Measurements from ENCODE around the gene AWAT2. TPM values are rescaled to one million over a fixed set of nuclear protein-coding genes. Genes with fewer than 3 reads are reported as not detected.

AWAT2 gene
- total and polyA plus RNA-seq, 10 of the 15 experiments (the other 5 are each of a cell fraction or from before 2014, with no cell fraction given) = not detected

DNA sequence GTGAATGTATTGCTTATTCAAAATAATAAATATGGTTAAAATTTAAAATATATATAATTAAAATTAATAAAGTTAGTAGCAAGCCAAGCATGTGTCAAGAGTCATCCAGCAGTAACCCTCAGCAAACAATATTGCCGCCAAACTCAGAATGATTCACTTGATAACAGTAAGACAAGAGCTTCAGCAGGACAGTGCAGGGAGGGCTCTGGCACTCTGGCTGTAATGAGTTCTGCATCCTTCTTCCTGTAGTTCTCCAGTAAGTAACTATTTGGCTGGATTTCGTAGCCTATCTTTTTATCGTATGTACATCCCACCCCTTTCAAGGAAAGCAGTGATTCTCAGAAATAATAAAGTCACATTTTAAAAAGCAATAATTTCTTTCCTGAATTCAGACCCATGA, 30.1 kb upstream of the AWAT2 start:
- Histone ChIP-seq H4K20me1 (ENCODE audit: control insufficient read depth, insufficient read depth) (no peaks in the 10 kb centered on the region), H3K9ac (ENCODE audit: control insufficient read depth, insufficient read depth, low read length) (no peak overlapping the region), H3K4me2 (ENCODE audit: control insufficient read depth, insufficient read depth) (no peak overlapping the region), H3K27ac (ENCODE audit: control insufficient read depth, insufficient read depth) (no peak overlapping the region), H3K4me1 (ENCODE audit: control insufficient read depth, insufficient read depth, low read length) (no peaks in the 10 kb centered on the region), H3K4me3 (no peak overlapping the region), H3K79me2 (ENCODE audit: control insufficient read depth, insufficient read depth, low read length) (no peaks in the 10 kb centered on the region), H3K9me3 (replicated peaks; ENCODE audit: control insufficient read depth, insufficient read depth, low read length) (no peaks in the 10 kb centered on the region), H3K36me3 (ENCODE audit: control insufficient read depth in 2 of 2, insufficient read depth in 2 of 2, low read length in 1 of 2) (no peaks in the 10 kb centered on the region), H2AFZ (ENCODE audit: control insufficient read depth, low read depth, low read length) (no peak overlapping the region), H3K27me3 (replicated peaks in 1 of 2; ENCODE audit: control insufficient read depth in 2 of 2, insufficient read depth in 2 of 2, low read length in 1 of 2) (no peaks in the 10 kb centered on the region)
- ATAC-seq = no peak
- no peak for FAIRE-seq
- TF ChIP-seq NFXL1 (IDR thresholded peaks at IDR 0.05; ENCODE audit: borderline replicate concordance) (no peak), MTA3 (IDR thresholded peaks at IDR 0.05; ENCODE audit: borderline replicate concordance, low read length) (no peak), TCF7 (IDR thresholded peaks at IDR 0.05; ENCODE audit: borderline replicate concordance) (no peak), BCL3 (IDR thresholded peaks at IDR 0.05; ENCODE audit: borderline replicate concordance, insufficient read depth, low read depth, low read length, poor library complexity, severe bottlenecking) (no peak), GATAD2B (conservative IDR thresholded peaks at IDR 0.05; ENCODE audit: low read depth) (no peak), SMAD1 (IDR thresholded peaks at IDR 0.05; ENCODE audit: low read depth, partially characterized antibody) (no peak), POLR2AphosphoS5 (IDR thresholded peaks at IDR 0.05; ENCODE audit: low read length) (no peak), RAD51 (IDR thresholded peaks at IDR 0.05) (no peak), PML (IDR thresholded peaks at IDR 0.05; ENCODE audit: low read length) (no peak), NFIC (IDR thresholded peaks at IDR 0.05; ENCODE audit: low read depth, low read length) (no peak)
- CTCF ChIA-PET = interaction anchor here (1.2 to 1.8 kb wide), 2 partner anchors 46 to 53 kb away, joined by 4 to 5 read pairs; partner anchors contain the start of gene IGBP1
- intact Hi-C loops (cut with micrococcal nuclease; ENCODE audit: unreplicated experiment) (no loop called here), in situ Hi-C loops (cut with MboI) (no loop called here)
- SMC1A ChIA-PET (ENCODE audit: uncharacterized antibody, unreplicated experiment) = interaction anchor here (1.0 kb wide), 1 partner anchor 18 kb away, joined by 3 read pairs; no protein-coding TSS in a partner anchor
- no peak for DNase-seq (ENCODE audit: low read depth, low spot score)
- RAD21 ChIA-PET (ENCODE audit: unreplicated experiment) = no interaction called here
- WGBS (ENCODE audit: insufficient coverage, insufficient replicate concordance, low lambda C conversion rate, missing lambda C conversion rate) = 75% methylated on average over 3 of the region's 3 CpGs
- POLR2A ChIA-PET = interaction anchor here (0.8 kb wide), 1 partner anchor 1995 kb away, joined by 3 read pairs; no protein-coding TSS in a partner anchor
- no TSS peak for BruUV-seq (replicated peaks)
